Esophagus squamous epithelium (tissue), 5 donors: Measurements from ENCODE around the gene LARP1. TPM values are rescaled to one million over a fixed set of nuclear protein-coding genes. Genes with fewer than 3 reads are reported as not detected.

Source experiments
- DNase-seq: peaks from one replicate; lab custom pipeline; 2025; lab: John Stamatoyannopoulos, UW
- H3K27ac ChIP-seq, 4 donors: fragments of 200-600 bp; sonication (generic); one replicate each; pipeline ENCODE4 v1.5.1; 2016 to 2019; ENCODE audit warnings: mild to moderate bottlenecking in 1 of 4
- H3K27me3 ChIP-seq, 4 donors: fragments of 200-600 bp; sonication (generic); 1 replicate in 3 of 4; 2 replicates in 1 of 4; pipeline versions ENCODE4 v1.5.1 to v1.6.0; 2017 to 2021; ENCODE audit warnings: antibody characterized with exemption in 1 of 4
- H3K36me3 ChIP-seq, 3 donors: fragments of 200-600 bp; sonication (generic); one replicate each; pipeline ENCODE4 v1.5.1; 2016 to 2019
- H3K4me1 ChIP-seq, 3 donors: fragments of 200-600 bp; sonication (generic); one replicate each; pipeline ENCODE4 v1.5.1; 2017 to 2019
- H3K4me3 ChIP-seq, 4 donors: fragments of 200-600 bp; sonication (generic); 1 replicate in 3 of 4; 2 replicates in 1 of 4; pipeline ENCODE4 v1.5.1; 2016 to 2019; ENCODE audit warnings: mild to moderate bottlenecking in 2 of 4, moderate library complexity in 1 of 4
- H3K9me3 ChIP-seq, 3 donors: fragments of 200-600 bp; sonication (generic); one replicate each; pipeline ENCODE4 v1.5.1; 2016 to 2019
- CTCF ChIP-seq, 6 experiments: fragments of 450-650 bp in 4 of 6; fragments of 200-600 bp in 2 of 6; sonication (generic) in 2 of 6; IDR thresholded peaks; one replicate each; pipeline ENCODE4 v1.5.1; 2016 to 2019; ENCODE audit warnings: antibody characterized with exemption in 6 of 6, mild to moderate bottlenecking in 4 of 6, moderate library complexity in 4 of 6
- POLR2A ChIP-seq, 4 donors: fragments of 450-650 bp; IDR thresholded peaks; one replicate each; pipeline ENCODE4 v1.6.1; 2017; ENCODE audit warnings: antibody characterized with exemption in 4 of 4, mild to moderate bottlenecking in 4 of 4, moderate library complexity in 3 of 4
- WGBS, 2 donors: methylation state at CpG; one replicate each; pipeline ENCODE4 v1.1.5; 2018; 5-methylcytosine and 5-hydroxymethylcytosine counted together
- intact Hi-C: fragments of 100-400 bp; cut with DNase I; formaldehyde crosslinking; loops from one replicate; pipeline ENCODE4 v1.15.0; 2022
- total RNA-seq, 4 donors: library from RNA; depleted of rRNA; stranded (reverse); fragments of >200 nt; gene quantifications; one replicate each; pipeline ENCODE4 v1.1.0, GENCODE V29; 2016
- donor health status: DM: yes; HTN: yes; CAD: no.

LARP1 gene
- total RNA-seq, 4 donors from 2014 or later = 81.7 to 105 (median 95.2) TPM

GRCh38 chr5:154857530-154858296 is 102.5 kb downstream of the LARP1 start:
- 0% methylated on average over 8 to 17 of the region's 59 CpGs for WGBS, 2 donors
- Histone ChIP-seq H3K9me3 (no peaks in the 10 kb centered on the region), H3K4me3 (peak overlapping the region; percentile 62 to 93 (median 82)), H3K4me1 (peaks cover 0 to 49% (median 36%) of the 10 kb centered on the region in 3 donors), H3K36me3 (peaks cover 0 to 13% (median 0%) of the 10 kb centered on the region in 3 donors), H3K27ac (peak overlapping the region; percentile 94 to 100 (median 98)), H3K27me3 (no peaks in the 10 kb centered on the region)
- intact Hi-C loops = no loop called here
- peak in 2 of 6 experiments; percentile 9 to 13 for TF ChIP-seq CTCF (IDR thresholded peaks at IDR 0.05)
- TF ChIP-seq POLR2A (IDR thresholded peaks at IDR 0.05) = peak in 2 of 4 donors; percentile 50 to 67
- peak; percentile 90 for DNase-seq

GRCh38 chr5:154858297-154858971 is 103.3 kb downstream of the LARP1 start, which contains the start of gene CNOT8:
TSS of gene CNOT8 (plus strand) at chr5:154858627. CDS start at chr5:154863279, 4,652 bp downstream.
- peaks cover 0 to 19% (median 0%) of the 10 kb centered on the region in 3 donors for H3K36me3 ChIP-seq
- H3K4me1 ChIP-seq = peaks cover 0 to 56% (median 38%) of the 10 kb centered on the region in 3 donors
- peak within 1 kb of the TSS; percentile 94 to 100 (median 98) for H3K27ac ChIP-seq
- no peaks in the 10 kb centered on the region for H3K9me3 ChIP-seq
- peak within 1 kb of the TSS; percentile 62 to 93 (median 82) for H3K4me3 ChIP-seq
- H3K27me3 ChIP-seq = no peaks in the 10 kb centered on the region
- peak in 3 of 4 donors; percentile 81 to 96 (median 96) for TF ChIP-seq POLR2A (IDR thresholded peaks at IDR 0.05)
- no peak for TF ChIP-seq CTCF (IDR thresholded peaks at IDR 0.05)
- DNase-seq = peak; percentile 96
- intact Hi-C loops = no loop called here
- WGBS, 2 donors = 0 to 3% methylated on average over 10 to 21 of the region's 65 CpGs

- H3K27ac ChIP-seq = peak overlapping the region; percentile 94 to 100 (median 98)
- H3K4me1 ChIP-seq = peaks cover 0 to 57% (median 38%) of the 10 kb centered on the region in 3 donors
- H3K27me3 ChIP-seq = no peaks in the 10 kb centered on the region
- WGBS, 2 donors = 0 to 1% methylated on average over 26 of the region's 26 CpGs
- H3K4me3 ChIP-seq = peak overlapping the region; percentile 62 to 93 (median 82)
- DNase-seq = no peak
- no peaks in the 10 kb centered on the region for H3K9me3 ChIP-seq
- H3K36me3 ChIP-seq = peaks cover 0 to 26% (median 0%) of the 10 kb centered on the region in 3 donors
- no peak for TF ChIP-seq POLR2A (IDR thresholded peaks at IDR 0.05)
- no peak for TF ChIP-seq CTCF (IDR thresholded peaks at IDR 0.05)
- intact Hi-C loops = no loop called here
Observed at GRCh38 chr5:154858972-154859871, 104.0 kb downstream of the LARP1 start.

- no peak for DNase-seq
- H3K9me3 ChIP-seq = no peaks in the 10 kb centered on the region
- TF ChIP-seq POLR2A (IDR thresholded peaks at IDR 0.05) = peak in 1 of 4 donors; percentile 13
- no peak for TF ChIP-seq CTCF (IDR thresholded peaks at IDR 0.05)
- intact Hi-C loops = no loop called here
- H3K36me3 ChIP-seq = peaks cover 0 to 35% (median 0%) of the 10 kb centered on the region in 3 donors
- 22 to 35% methylated on average over 5 of the region's 5 CpGs for WGBS, 2 donors
- peak overlapping the region; percentile 62 to 93 (median 82) for H3K4me3 ChIP-seq
- H3K27ac ChIP-seq = peak overlapping the region; percentile 94 to 100 (median 98)
- peaks cover 0 to 57% (median 38%) of the 10 kb centered on the region in 3 donors for H3K4me1 ChIP-seq
- H3K27me3 ChIP-seq = no peaks in the 10 kb centered on the region
Observed at GRCh38 chr5:154860123-154860522, 104.9 kb downstream of the LARP1 start.
